ENCODE data around the gene HDAC10.
A peak's percentile ranks its signal among the peaks of the same experiment; 100 is the strongest.
"Not testable (repeated sequence)": the region's sequence is repeated elsewhere in the genome, so short reads cannot be mapped to it uniquely, and the experiment has no call there.

HDAC10 gene

DNA sequence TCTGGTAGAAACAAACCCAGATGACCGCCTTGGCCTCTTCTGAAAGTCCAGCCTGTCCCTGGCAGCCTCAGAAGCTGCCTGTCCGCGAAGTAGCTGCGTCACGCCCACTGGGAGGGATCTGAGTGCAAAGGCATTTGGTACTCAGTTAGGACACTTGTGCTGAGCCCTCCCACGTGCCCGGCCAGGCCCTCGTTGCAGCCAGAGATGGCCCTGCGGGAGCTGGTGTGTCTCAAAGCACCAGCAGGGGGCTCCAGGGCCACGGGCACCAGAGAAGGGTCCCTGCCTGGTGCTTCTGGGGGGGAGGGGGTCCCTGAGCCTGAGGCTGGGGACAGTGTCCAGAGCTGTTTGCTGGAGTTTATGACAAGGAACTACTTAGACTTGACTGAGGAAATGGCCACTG, 44.5 kb downstream of the HDAC10 start:
- Histone ChIP-seq H3K4me2 (peak overlapping the region; percentile 79), H3K4me3 (no peak overlapping the region), H4K20me1 (peaks cover 99% of the 10 kb centered on the region), H3K36me3 (peaks cover 63% of the 10 kb centered on the region), H3K9me3 (no peaks in the 10 kb centered on the region), H3K4me1 (peaks cover 88% of the 10 kb centered on the region), H3K27ac (peak overlapping the region; percentile 42), H3K9ac (peak overlapping the region; percentile 15), H3K27me3 (no peaks in the 10 kb centered on the region)
- TF ChIP-seq Cebpa-rat (IDR thresholded peaks at IDR 0.05), result no peak

GRCh38 chr22:50205781-50206569, 45.1 kb downstream of the HDAC10 start:
- Histone ChIP-seq H3K9me3 (no peaks in the 10 kb centered on the region), H4K20me1 (peaks cover 99% of the 10 kb centered on the region), H3K27me3 (no peaks in the 10 kb centered on the region), H3K4me1 (peaks cover 88% of the 10 kb centered on the region), H3K4me2 (peak overlapping the region; percentile 79), H3K4me3 (no peak overlapping the region), H3K9ac (peak overlapping the region; percentile 15), H3K27ac (peak overlapping the region; percentile 42), H3K36me3 (peaks cover 57% of the 10 kb centered on the region)
- TF ChIP-seq Cebpa-rat (IDR thresholded peaks at IDR 0.05), result no peak

GRCh38 chr22:50204998-50205397, 46.1 kb downstream of the HDAC10 start:
- Histone ChIP-seq H4K20me1 (peaks cover 90% of the 10 kb centered on the region), H3K36me3 (peaks cover 47% of the 10 kb centered on the region), H3K4me1 (peaks cover 85% of the 10 kb centered on the region), H3K27ac (peak overlapping the region; percentile 42), H3K4me2 (peak overlapping the region; percentile 79), H3K9ac (0 out of 2 replicates have a peak overlapping the region, but pooled peaks have one; percentile 15)
- not testable (repeated sequence) for H3K4me3 ChIP-seq, H3K9me3 ChIP-seq, H3K27me3 ChIP-seq

DNA sequence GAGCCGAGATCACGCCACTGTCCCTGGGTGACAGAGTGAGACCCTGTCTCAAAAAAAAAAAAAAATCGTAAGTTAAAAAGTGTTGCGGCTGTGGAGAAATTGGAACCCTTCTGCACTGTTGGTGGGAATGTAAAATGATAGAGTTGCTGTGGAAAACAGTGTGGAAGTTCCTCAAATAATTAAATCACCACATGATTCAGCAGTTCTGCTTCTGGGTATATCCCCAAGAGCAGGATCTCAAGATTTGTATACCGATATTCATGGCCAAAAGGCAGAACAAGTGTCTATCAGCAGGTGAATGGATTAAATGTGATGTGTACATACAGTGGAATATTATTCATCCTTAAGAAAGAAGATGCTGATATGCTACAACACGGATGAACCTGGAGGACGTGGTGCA, 46.5 kb downstream of the HDAC10 start:
- Histone ChIP-seq H4K20me1 (peaks cover 88% of the 10 kb centered on the region), H3K27ac (peak overlapping the region; percentile 42; the same call in 1 of the 2 replicates), H3K4me3 (no peak overlapping the region), H3K9ac (0 out of 2 replicates have a peak overlapping the region, but pooled peaks have one; percentile 15), H3K27me3 (no peaks in the 10 kb centered on the region), H3K36me3 (peaks cover 48% of the 10 kb centered on the region), H3K9me3 (no peaks in the 10 kb centered on the region), H3K4me2 (peak overlapping the region; percentile 79), H3K4me1 (peaks cover 85% of the 10 kb centered on the region)
- TF ChIP-seq Cebpa-rat (IDR thresholded peaks at IDR 0.05), result no peak

DNA sequence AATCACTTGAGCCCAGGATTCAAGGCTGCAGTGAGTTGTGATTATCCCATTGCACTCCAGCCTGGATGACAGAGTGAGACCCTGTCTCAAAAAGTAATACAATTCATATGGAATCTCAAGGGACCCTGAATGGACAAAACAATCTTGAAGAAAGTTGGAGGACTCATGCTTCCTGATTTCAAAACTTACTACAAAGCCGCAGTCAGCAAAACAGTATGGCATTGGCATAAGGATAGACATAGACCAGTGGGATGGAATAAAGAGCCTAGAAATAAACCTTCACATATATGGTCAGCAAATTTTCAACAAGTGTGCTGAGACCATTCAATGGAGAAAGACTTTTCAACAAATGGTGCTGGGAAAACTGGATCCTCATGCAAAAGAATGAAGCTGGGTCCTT, 47.8 kb downstream of the HDAC10 start:
- Histone ChIP-seq H3K9me3 (no peaks in the 10 kb centered on the region), H4K20me1 (peaks cover 86% of the 10 kb centered on the region), H3K9ac (no peak overlapping the region), H3K4me2 (peak overlapping the region; percentile 89; the same call in 1 of the 2 replicates), H3K27ac (no peak overlapping the region), H3K4me1 (peaks cover 85% of the 10 kb centered on the region), H3K4me3 (no peak overlapping the region), H3K27me3 (no peaks in the 10 kb centered on the region), H3K36me3 (peaks cover 53% of the 10 kb centered on the region)
- no peak for TF ChIP-seq Cebpa-rat (IDR thresholded peaks at IDR 0.05)

DNA sequence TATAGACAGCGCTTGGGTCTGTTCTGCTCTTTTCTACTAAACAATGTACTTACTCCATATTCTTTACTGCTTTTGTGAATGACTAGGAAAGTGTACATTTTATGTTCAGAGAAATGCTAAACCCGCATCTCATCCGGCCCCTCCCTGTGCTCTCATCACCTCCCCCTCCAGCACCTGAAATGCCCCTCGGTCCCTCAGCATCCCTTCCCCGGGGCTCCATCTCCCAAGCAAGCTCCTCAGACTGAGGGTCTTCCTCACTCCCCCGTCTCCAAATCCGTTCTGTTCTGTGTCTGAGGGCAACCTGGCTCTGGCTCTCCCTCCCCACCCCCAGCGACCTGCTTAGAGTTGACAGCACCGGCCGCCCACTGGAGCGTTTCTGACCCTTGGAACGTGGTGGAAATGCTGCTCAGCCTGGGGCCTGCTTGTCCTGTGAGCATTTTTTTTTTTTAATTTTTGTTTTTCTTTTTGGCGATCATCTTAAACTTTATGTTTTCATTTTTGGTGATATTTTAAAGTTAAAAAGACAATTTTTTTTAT, 48.9 kb downstream of the HDAC10 start:
- peak overlapping the region; percentile 96 for H3K4me3 ChIP-seq
- peak overlapping the region; percentile 95 for H3K9ac ChIP-seq
- peaks cover 85% of the 10 kb centered on the region for H3K4me1 ChIP-seq
- H3K27ac ChIP-seq, result peak overlapping the region; percentile 93
- TF ChIP-seq Cebpa-rat (IDR thresholded peaks at IDR 0.05), result no peak
- no peaks in the 10 kb centered on the region for H3K27me3 ChIP-seq
- H3K9me3 ChIP-seq, result no peaks in the 10 kb centered on the region
- peaks cover 78% of the 10 kb centered on the region for H4K20me1 ChIP-seq
- peaks cover 62% of the 10 kb centered on the region for H3K36me3 ChIP-seq
- H3K4me2 ChIP-seq, result peak overlapping the region; percentile 89

- Histone ChIP-seq H3K4me3 (peak overlapping the region; percentile 96), H3K27ac (peak overlapping the region; percentile 93), H3K4me2 (peak overlapping the region; percentile 89), H4K20me1 (peaks cover 78% of the 10 kb centered on the region), H3K27me3 (no peaks in the 10 kb centered on the region), H3K4me1 (peaks cover 85% of the 10 kb centered on the region), H3K9me3 (no peaks in the 10 kb centered on the region), H3K9ac (peak overlapping the region; percentile 95), H3K36me3 (peaks cover 63% of the 10 kb centered on the region)
- no peak for TF ChIP-seq Cebpa-rat (IDR thresholded peaks at IDR 0.05)
Measured at GRCh38 chr22:50201191-50202129, 49.6 kb downstream of the HDAC10 start.

- Histone ChIP-seq H3K27me3 (no peaks in the 10 kb centered on the region), H3K4me3 (peak within 1 kb of the TSS; percentile 96), H3K27ac (peak within 1 kb of the TSS; percentile 94), H4K20me1 (peaks cover 78% of the 10 kb centered on the region), H3K4me2 (peak within 1 kb of the TSS; percentile 98), H3K36me3 (peaks cover 63% of the 10 kb centered on the region), H3K4me1 (peaks cover 85% of the 10 kb centered on the region), H3K9me3 (no peaks in the 10 kb centered on the region), H3K9ac (peak within 1 kb of the TSS; percentile 95)
- TF ChIP-seq Cebpa-rat (IDR thresholded peaks at IDR 0.05), result no peak
Measured at GRCh38 chr22:50200461-50201190, 50.4 kb downstream of the HDAC10 start, which contains the start of gene SELENOO. TSS of gene SELENOO (plus strand) at chr22:50201011. CDS start at chr22:50201037, 26 bp downstream.

Data from BLaER1 (cell line).